PC-9 (cell line): Measurements from ENCODE around the gene AMOTL1.

Source experiments
- EZH2 ChIP-seq: fragments of 200-600 bp; sonication (generic); IDR thresholded peaks from 2 replicates; pipeline ENCODE4 v1.8.0; 2017; ENCODE audit warnings: antibody characterized with exemption, low read depth
- TF ChIP-seq, protein P1 (sequence below): fragments of 200-600 bp; sonication (generic); conservative IDR thresholded peaks from 2 replicates; pipeline ENCODE4 v1.6.1; 2017; ENCODE audit warnings: mixed run types, antibody characterized with exemption, mild to moderate bottlenecking, moderate library complexity

- TF ChIP-seq, protein P1, sequence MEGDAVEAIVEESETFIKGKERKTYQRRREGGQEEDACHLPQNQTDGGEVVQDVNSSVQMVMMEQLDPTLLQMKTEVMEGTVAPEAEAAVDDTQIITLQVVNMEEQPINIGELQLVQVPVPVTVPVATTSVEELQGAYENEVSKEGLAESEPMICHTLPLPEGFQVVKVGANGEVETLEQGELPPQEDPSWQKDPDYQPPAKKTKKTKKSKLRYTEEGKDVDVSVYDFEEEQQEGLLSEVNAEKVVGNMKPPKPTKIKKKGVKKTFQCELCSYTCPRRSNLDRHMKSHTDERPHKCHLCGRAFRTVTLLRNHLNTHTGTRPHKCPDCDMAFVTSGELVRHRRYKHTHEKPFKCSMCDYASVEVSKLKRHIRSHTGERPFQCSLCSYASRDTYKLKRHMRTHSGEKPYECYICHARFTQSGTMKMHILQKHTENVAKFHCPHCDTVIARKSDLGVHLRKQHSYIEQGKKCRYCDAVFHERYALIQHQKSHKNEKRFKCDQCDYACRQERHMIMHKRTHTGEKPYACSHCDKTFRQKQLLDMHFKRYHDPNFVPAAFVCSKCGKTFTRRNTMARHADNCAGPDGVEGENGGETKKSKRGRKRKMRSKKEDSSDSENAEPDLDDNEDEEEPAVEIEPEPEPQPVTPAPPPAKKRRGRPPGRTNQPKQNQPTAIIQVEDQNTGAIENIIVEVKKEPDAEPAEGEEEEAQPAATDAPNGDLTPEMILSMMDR = no peak
- no peak for TF ChIP-seq EZH2
Measured at GRCh38 chr11:94871491-94872185, 103.5 kb downstream of the AMOTL1 start.
